ENCODE data around the gene AFDN.

Gene AFDN

DNA sequence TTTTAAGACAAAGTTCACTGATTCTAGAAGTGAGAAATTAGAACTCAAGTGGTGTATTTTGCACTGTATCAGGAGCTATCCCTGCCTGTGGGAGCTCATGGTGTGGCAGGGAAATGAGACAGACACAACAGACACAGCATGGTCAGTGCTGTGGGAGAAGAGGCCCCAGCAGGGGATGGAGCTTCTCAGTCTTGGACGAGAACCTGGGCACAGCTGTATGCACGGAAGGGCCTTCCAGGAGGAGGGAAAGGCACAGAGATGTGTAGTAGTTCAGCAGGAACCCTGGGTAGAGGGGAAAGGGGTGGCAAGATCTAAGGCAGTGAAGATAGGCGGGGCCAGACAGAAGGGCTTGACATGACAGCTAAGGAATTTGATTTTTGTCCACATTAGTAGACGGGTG lies 122.0 kb downstream of the AFDN start:
- TF ChIP-seq, protein P1, sequence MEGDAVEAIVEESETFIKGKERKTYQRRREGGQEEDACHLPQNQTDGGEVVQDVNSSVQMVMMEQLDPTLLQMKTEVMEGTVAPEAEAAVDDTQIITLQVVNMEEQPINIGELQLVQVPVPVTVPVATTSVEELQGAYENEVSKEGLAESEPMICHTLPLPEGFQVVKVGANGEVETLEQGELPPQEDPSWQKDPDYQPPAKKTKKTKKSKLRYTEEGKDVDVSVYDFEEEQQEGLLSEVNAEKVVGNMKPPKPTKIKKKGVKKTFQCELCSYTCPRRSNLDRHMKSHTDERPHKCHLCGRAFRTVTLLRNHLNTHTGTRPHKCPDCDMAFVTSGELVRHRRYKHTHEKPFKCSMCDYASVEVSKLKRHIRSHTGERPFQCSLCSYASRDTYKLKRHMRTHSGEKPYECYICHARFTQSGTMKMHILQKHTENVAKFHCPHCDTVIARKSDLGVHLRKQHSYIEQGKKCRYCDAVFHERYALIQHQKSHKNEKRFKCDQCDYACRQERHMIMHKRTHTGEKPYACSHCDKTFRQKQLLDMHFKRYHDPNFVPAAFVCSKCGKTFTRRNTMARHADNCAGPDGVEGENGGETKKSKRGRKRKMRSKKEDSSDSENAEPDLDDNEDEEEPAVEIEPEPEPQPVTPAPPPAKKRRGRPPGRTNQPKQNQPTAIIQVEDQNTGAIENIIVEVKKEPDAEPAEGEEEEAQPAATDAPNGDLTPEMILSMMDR (IDR thresholded peaks at IDR 0.05; ENCODE audit: control insufficient read depth, insufficient read depth, low read depth, low read length, missing control alignments): no peak
- H3K4me3 ChIP-seq (ENCODE audit: control insufficient read depth, low read depth, low read length): no peak overlapping the region
- no peak for DNase-seq (ENCODE audit: low read depth)

DNA sequence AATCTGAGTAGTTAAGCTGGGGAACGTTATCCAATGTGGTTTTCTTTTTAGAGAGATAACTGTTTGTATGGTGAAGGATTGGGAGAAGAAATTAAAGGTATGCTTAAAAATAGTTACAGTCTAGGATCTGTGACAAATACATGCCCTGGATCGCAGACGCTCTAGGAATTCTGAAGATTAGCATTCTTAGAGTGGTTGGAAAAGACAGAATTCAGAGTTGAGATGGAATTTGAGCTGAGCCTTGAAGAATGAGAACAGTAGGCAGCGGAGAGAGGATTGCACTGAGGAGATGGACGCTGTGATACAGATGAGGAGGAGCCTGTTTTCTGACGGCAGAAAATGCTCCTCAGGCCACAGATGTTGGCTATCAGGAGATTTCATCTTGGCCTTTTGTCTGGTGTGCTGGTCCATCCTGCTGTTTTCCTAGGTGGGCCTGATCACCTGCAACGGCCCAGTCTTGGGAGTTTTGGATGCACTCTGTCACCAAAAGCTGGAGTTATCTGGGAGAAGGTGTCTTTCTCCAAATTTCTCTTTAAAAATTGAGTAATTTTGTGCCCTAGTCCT lies 122.5 kb downstream of the AFDN start:
- DNase-seq (ENCODE audit: low read depth): no peak
- TF ChIP-seq, protein P1 (IDR thresholded peaks at IDR 0.05; ENCODE audit: control insufficient read depth, insufficient read depth, low read depth, low read length, missing control alignments): no peak
- no peak overlapping the region for H3K4me3 ChIP-seq (ENCODE audit: control insufficient read depth, low read depth, low read length)

DNA sequence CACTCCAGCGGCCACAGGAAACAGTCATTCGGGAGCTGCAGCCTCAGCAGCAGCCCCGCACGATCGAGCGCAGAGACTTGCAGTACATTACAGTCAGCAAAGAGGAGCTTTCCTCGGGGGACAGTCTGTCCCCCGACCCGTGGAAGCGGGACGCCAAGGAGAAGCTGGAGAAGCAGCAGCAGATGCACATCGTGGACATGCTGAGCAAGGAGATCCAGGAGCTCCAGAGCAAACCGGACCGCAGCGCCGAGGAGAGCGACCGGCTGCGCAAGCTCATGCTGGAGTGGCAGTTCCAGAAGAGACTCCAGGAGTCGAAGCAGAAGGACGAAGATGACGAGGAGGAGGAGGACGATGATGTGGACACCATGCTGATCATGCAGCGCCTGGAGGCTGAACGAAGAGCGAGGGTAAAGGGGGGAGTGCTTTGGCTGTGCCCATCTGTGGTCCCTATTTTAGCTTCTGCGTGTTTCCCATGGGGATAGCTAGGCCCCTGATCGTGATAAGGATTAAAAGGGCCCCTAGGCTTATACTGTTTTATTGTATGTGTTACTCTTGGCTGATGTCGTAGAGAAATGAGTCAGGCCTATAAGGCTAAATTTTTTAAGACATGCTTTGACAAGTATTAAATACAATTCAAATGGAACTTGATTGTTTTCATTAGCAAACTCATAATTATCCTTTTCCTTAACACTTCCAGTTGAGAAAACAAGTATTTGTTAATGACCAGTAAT lies 125.2 kb downstream of the AFDN start:
- no peak overlapping the region for H3K4me3 ChIP-seq (ENCODE audit: control insufficient read depth, low read depth, low read length)
- DNase-seq (ENCODE audit: low read depth): no peak
- TF ChIP-seq, protein P1 (IDR thresholded peaks at IDR 0.05; ENCODE audit: control insufficient read depth, insufficient read depth, low read depth, low read length, missing control alignments): no peak

DNA sequence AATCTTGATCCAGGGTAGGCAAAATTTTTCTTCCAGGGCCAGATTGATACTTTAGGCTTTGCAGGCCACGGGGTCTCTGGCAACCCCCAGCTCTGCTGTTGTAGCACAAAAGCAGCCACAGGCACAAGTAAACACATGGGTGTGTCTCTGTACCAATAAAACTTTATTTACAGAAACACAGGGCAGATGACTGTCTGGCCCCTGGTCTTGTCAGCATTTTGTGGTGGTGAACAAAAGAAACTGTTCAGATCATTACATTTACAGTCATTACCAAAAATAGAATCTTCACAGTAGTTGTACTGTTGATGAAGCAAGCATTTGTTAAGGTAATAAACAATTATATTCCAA lies 125.8 kb downstream of the AFDN start:
- no peak for DNase-seq (ENCODE audit: low read depth)
- H3K4me3 ChIP-seq (ENCODE audit: control insufficient read depth, low read depth, low read length): no peak overlapping the region
- TF ChIP-seq, protein P1 (IDR thresholded peaks at IDR 0.05; ENCODE audit: control insufficient read depth, insufficient read depth, low read depth, low read length, missing control alignments): no peak

DNA sequence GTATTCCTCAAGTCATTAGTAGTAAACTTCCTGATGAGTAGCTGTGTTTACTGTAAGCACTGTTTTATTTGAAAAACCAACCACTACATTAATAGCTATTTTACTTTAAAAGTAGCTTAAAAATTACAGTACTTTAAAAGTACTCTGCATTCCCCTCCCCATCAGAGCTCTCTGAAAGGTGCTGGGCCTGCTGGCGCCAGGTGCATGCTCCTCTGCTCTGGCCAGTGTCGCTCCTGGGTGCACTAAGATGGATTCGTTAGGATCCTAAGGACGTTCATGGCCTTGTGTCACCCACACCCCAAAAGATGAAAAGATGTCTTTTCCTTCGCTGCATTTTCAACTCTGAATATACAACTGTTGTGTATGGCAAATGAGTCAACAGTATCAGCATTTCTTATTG lies 126.8 kb downstream of the AFDN start:
- no peak overlapping the region for H3K4me3 ChIP-seq (ENCODE audit: control insufficient read depth, low read depth, low read length)
- DNase-seq (ENCODE audit: low read depth): no peak
- TF ChIP-seq, protein P1 (IDR thresholded peaks at IDR 0.05; ENCODE audit: control insufficient read depth, insufficient read depth, low read depth, low read length, missing control alignments): no peak

GRCh38 chr6:167954151-167954550 lies 127.4 kb downstream of the AFDN start:
- H3K4me3 ChIP-seq (ENCODE audit: control insufficient read depth, low read depth, low read length): no peak overlapping the region
- DNase-seq (ENCODE audit: low read depth): no peak
- TF ChIP-seq, protein P1 (IDR thresholded peaks at IDR 0.05; ENCODE audit: control insufficient read depth, insufficient read depth, low read depth, low read length, missing control alignments): no peak

Data from AG09309 (cell line).